T1000 (cell line): ENCODE data around the gene INPP5D.
"Not testable (repeated sequence)": the region's sequence is repeated elsewhere in the genome, so short reads cannot be mapped to it uniquely, and the experiment has no call there.

Experiments
- DNase-seq: peaks from one replicate; lab custom pipeline; 2025; ENCODE audit warnings: mixed read lengths; lab: John Stamatoyannopoulos, UW

INPP5D gene

GRCh38 chr2:233032551-233033320 is 27.4 kb upstream of the INPP5D start, which contains the start of gene NEU2:
TSS of gene NEU2 (plus strand) at chr2:233032672. CDS start at chr2:233032672, 0 bp downstream.
- DNase-seq: no peak

- no peak for DNase-seq
These were observed 26.5 kb upstream of the INPP5D start for GRCh38 chr2:233033672-233034071.

DNA sequence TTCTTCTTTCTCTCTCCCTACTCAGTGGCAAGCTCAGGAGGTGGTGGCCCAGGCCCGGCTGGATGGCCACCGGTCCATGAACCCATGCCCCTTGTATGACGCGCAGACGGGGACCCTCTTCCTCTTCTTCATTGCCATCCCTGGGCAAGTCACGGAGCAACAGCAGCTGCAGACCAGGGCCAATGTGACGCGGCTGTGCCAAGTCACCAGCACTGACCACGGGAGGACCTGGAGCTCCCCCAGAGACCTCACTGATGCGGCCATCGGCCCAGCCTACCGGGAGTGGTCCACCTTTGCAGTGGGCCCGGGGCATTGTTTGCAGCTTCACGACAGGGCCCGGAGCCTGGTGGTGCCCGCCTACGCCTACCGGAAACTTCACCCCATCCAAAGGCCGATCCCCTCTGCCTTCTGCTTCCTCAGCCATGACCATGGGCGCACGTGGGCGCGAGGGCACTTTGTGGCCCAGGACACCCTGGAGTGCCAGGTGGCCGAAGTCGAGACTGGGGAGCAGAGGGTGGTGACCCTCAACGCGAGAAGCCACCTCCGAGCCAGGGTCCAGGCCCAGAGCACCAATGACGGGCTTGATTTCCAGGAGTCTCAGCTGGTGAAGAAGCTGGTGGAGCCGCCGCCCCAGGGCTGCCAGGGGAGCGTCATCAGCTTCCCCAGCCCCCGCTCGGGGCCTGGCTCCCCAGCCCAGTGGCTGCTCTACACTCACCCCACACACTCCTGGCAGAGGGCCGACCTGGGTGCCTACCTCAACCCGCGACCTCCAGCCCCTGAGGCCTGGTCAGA is 25.9 kb upstream of the INPP5D start:
- DNase-seq: no peak

GRCh38 chr2:233035426-233036161 is 24.5 kb upstream of the INPP5D start:
- no peak for DNase-seq

GRCh38 chr2:233036162-233036838 is 23.8 kb upstream of the INPP5D start:
- DNase-seq: no peak

DNA sequence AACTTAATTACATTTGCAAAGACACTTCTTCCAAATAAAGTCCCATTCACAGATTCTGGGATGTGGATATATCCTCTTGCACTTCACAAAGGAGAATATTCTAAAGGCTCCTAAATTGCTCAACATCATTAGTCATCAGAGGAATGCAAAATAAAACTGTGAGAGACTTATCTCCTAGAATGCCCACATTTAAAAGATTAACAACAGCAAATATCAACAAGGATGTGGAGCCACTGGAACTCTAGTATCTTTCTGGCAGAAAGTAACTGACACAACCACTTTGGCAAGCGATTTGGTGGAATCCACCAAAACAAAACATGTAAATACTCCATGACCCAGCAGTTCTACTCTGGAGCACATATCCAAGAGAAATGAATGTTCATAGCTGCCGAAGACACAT is 23.1 kb upstream of the INPP5D start:
- no peak for DNase-seq

DNA sequence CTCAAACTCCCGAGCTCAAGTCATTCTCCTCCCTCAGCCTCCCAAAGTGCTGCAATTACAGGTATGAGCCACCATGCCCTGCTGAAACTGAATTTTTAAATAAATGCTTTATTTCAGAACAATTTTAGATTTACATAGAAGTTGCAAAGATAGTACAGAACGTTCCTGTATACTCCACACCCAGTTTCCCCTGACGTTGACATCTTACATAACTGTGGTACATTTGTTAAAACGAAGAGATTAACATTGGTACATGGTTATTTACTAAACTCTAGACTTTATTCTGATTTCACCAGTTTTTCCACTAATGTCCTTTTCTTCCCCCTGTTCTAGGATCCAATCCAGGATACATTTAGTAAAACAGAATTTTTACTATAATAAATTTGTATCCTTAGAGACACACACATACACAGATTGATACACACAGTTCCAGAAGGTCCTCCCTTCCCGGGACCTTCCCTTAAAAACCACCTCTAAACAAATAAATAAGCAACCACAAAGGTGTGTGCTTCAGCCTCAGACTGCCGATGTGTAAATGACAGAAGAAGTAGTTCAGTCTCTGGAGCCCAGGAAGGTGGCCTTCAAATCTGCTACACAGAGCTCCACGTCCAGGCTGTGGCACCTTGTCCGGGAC is 20.8 kb upstream of the INPP5D start:
- no peak for DNase-seq

- DNase-seq: no peak
These were observed 20.2 kb upstream of the INPP5D start for GRCh38 chr2:233039846-233040530.

- DNase-seq: no peak
These were observed 19.6 kb upstream of the INPP5D start for GRCh38 chr2:233040571-233040970.

GRCh38 chr2:233041722-233042323 is 18.3 kb upstream of the INPP5D start:
- DNase-seq: no peak

DNA sequence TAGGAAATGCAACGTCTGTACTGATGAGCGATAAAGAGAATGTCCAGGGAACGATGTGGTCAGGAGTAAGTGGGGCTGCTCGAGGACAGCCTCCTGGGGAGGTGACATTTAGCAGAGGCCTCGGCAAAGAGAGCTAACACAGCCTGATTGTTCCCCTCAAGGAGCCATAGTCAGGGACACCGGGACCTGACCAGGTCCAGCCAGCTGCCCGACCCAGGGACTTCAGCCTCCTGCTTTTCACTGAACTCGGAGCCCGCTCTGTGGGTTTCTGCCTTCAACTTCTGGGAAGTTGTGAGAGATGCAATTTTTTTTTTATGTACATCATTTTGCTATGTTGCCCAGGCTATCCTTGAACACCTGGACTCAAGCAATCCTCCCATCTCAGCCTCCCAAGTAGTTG is 17.6 kb upstream of the INPP5D start:
- no peak for DNase-seq

DNA sequence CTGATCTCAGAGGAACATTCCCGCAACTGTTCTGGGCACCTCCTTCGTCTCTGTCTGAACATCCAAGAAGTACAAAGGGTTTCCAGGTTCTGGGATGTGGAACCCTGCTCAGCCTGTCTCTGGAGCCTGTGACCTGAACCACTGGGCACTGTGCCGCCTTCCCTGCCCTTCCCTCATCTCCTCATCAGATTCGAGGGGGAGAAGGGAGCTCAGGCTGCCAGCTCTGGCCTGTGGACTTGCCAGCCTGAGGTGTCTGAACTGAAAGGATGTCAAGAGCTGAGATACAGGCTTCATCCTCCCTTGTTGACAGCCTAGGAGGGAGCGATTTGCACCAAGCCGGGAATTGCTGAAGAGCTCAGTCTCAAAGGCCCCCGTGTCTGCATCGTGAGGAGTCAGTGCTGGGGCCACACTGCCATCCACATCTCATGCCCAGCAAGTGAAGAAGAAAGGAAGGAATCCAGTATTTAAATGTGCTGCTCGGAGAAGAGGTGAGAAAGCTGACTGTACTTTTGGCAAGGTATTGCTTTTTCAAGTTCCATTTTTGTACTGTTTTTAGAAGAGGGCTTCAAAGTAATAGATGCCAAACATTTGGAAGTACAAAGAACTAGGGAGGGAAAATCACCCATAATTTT is 15.1 kb upstream of the INPP5D start:
- DNase-seq: no peak

DNA sequence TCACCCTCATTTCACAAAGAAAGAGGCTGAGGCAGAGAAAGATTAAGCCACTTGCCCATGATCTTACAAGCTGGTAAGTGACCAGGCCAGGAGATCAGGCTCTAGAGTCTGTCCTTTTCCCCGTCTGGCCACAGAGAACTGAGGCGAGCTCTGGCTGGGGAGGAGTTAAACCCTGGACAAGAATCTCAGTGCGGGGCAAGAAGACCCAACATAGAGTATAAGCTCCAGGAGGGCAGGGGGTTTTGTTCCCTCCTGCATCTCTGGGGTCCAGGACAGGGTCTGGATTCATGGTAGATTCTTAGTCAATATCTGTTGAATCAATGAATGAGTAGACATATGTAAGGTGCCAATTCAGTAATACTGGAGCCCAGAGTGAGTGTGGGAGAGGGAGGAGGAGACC is 12.9 kb upstream of the INPP5D start:
- no peak for DNase-seq

DNA sequence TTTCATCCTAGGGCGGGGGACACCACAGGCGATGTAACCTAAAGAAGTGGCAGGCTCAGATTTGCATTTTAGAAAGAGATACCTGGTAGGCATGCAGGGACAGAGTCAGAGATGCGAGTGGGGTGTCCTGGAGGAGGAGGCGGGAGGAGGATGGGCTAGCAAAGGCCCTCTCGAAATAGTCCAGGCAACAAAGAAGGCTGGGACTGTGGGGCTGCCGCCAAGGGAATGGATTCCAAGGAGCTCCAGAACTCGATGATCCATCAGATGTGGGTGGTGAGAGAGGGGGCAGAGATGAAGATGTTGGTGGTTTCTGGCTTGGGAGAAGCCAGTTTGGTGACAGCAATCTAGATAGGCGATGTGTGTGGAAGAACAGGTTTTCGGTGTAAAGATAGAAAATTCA is 12.5 kb upstream of the INPP5D start:
- DNase-seq: no peak

DNA sequence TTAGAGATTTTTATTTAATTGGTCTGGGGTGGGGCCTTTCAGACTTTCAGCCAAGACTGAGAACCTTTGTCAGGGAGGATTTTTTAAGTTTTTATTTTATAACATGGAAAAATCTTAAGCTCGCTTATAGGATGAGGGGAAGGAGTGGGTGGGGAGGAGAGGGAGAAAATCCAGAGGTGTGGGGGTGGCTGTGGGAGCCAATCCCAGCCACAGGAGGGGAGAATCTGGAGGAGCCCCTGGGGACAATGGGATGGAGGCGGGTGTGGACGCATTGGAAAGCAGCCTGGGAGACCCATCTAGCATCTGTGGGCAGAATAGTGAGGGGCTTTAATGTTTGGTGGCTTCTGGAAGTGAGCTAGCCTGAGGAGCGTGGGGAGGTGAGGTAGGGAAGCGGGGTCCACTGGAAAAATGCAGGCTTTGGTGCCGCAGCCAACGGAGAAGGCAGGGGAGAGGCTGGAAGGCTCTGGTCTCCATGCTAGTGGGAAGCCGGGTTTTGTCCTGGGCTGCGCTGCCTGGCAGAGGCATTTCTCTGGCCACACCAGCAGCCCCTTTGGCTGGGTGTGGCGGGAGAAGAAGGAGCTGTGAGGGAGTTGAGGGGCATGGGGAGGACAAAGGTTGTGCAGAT is 11.5 kb upstream of the INPP5D start:
- DNase-seq: no peak

GRCh38 chr2:233049194-233049761 is 10.9 kb upstream of the INPP5D start:
- DNase-seq: no peak

DNA sequence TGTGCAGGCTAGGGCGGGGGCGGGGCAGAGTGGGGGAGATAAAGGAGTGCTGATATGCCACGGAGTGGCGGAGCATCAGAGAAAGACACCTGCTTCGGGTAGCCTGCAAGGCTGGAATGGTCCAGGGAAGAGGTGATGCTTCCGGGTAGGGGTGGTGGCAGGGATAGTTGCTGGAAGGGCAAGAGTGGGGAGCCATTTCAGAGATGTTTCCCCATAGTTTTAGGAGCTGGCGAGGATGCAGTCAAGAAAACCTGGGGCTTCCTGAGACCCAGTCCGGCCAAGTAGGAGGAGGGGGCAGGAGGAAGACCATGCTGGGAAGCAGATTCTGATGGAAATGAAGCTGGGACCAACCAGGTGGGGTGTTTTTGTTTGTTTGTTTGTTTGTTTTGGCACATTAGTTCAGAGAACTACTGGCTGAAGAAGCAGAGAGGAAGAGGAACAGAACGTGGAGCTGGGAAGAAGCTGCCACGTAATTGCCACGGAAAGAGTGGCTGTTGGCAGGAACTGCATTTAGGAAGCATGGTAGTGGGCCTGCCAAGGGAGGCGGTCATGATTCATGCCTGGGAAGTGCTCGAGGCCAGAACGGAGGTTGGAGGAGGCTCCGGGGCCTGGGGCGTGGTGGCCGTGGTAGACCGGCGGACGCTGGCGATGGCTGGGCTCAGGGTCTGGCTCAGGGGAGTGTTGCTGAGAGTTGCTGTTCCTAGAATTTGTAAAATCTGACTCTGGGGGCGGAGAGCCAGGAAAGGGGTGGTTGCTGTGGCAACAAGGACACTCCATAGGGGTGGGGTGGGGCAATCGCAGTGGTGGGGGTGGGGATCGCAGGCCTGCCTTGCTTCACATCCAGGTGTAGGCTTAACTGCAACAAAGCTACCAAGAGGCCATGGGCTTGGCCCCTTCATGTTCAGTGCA is 8.6 kb upstream of the INPP5D start:
- no peak for DNase-seq

DNA sequence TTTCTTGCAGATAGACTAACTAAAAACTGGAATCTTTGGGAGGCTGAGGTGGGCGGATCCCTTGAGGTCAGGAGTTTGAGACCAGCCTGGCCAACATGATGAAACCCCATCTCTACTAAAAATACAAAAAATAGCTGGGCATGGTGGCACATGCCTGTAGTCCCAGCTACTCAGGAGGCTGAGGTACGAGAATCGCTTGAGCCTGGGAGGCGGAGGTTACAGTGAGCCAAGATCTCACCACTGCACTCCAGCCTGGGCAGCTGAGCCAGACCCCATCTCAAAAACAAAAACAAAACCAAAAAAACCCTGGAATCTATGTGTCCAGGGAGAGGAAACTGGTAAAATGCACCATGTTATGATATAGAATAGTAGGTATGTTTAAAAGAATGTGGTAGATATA is 7.6 kb upstream of the INPP5D start:
- DNase-seq: not testable (repeated sequence)
